K562 (cell line): ENCODE measurements around the gene MTHFR. TPM values are rescaled to one million over a fixed set of nuclear protein-coding genes. Genes with fewer than 3 reads are reported as not detected.

ENCODE experiments used
- ARNT ChIP-seq, 2 experiments: fragments of 450-650 bp; IDR thresholded peaks; 2 replicates each; pipeline ENCODE4 v1.6.1; 2016; ENCODE audit warnings: mild to moderate bottlenecking in 1 of 2
- CBFA2T3 ChIP-seq: fragments of 450-650 bp; IDR thresholded peaks from 2 replicates; pipeline ENCODE4 v1.6.1; 2017
- CXXC5 ChIP-seq: fragments of 250-450 bp; sonication (Bioruptor Pico); IDR thresholded peaks from 2 replicates; pipeline ENCODE4 v1.8.0; 2022; ENCODE audit warnings: inconsistent platforms, mild to moderate bottlenecking, moderate library complexity
- JUND ChIP-seq, 2 experiments: IDR thresholded peaks; 2 replicates in 1 of 2; 3 replicates in 1 of 2; pipeline ENCODE4 v1.6.1; 2011; ENCODE audit warnings: borderline replicate concordance in 2 of 2, low read depth in 2 of 2, low read length in 2 of 2, improper control_type of control experiment in 1 of 2, missing biosample characterization in 1 of 2, missing genetic modification characterization in 1 of 2, missing genetic modification reagents in 1 of 2
- MIER1 ChIP-seq: fragments of 450-650 bp; IDR thresholded peaks from 2 replicates; pipeline ENCODE4 v1.6.1; 2016; ENCODE audit warnings: antibody characterized with exemption, mild to moderate bottlenecking, low read depth
- NCOA1 ChIP-seq: fragments of 450-650 bp; IDR thresholded peaks from 2 replicates; pipeline ENCODE4 v1.6.1; 2016; ENCODE audit warnings: low read depth
- SAFB ChIP-seq: fragments of 200-400 bp; formaldehyde crosslinking; IDR thresholded peaks from 2 replicates; pipeline ENCODE4 v1.6.1; 2017; ENCODE audit warnings: low read depth, low read length, borderline replicate concordance
- polyA plus RNA-seq, 8 experiments: library from polyadenylated mRNA; depleted of rRNA in 4 of 8; stranded (reverse) in 5 of 8; unstranded in 3 of 8; fragments of >200 nt; fragmentation: Nextera tagmentation in 2 of 8; fragmentation: Illumina TruSeq in 1 of 8; extraction: Ambion mirVana in 2 of 8; extraction: Trizol in 1 of 8; gene quantifications; 2 replicates each; pipeline versions ENCODE4 v1.2.1 to v1.2.3, GENCODE V29; 2011 to 2014; ENCODE audit warnings: inconsistent platforms in 1 of 8, missing spikeins in 1 of 8
- total RNA-seq, 7 experiments: library from RNA; depleted of rRNA in 6 of 7; stranded (reverse); fragments of >200 nt in 6 of 7; fragmentation: Illumina TruSeq in 2 of 7; extraction: Trizol in 2 of 7; gene quantifications; 2 replicates each; pipeline versions ENCODE4 v1.2.1 to v1.2.3, GENCODE V29; 2011 to 2021; ENCODE audit warnings: low replicate concordance in 1 of 7
- TF ChIP-seq, protein P1 (sequence below): sonication (generic); formaldehyde crosslinking; IDR thresholded peaks from 2 replicates; pipeline ENCODE4 v1.8.0; 2022; ENCODE audit warnings: mild to moderate bottlenecking, missing genetic modification reagents
- TF ChIP-seq, protein P2 (sequence below), 2 experiments: fragments of 450-650 bp; IDR thresholded peaks; 2 replicates each; pipeline ENCODE4 v1.6.1; 2018; ENCODE audit warnings: mild to moderate bottlenecking in 2 of 2, low read depth in 1 of 2; ENCODE audit not compliant: partially characterized antibody in 2 of 2

The MTHFR gene
- total and polyA plus RNA-seq, 9 of the 15 experiments (the other 6 are each of a cell fraction or from before 2014, with no cell fraction given): 5.0 to 104 (median 62.6) TPM

DNA sequence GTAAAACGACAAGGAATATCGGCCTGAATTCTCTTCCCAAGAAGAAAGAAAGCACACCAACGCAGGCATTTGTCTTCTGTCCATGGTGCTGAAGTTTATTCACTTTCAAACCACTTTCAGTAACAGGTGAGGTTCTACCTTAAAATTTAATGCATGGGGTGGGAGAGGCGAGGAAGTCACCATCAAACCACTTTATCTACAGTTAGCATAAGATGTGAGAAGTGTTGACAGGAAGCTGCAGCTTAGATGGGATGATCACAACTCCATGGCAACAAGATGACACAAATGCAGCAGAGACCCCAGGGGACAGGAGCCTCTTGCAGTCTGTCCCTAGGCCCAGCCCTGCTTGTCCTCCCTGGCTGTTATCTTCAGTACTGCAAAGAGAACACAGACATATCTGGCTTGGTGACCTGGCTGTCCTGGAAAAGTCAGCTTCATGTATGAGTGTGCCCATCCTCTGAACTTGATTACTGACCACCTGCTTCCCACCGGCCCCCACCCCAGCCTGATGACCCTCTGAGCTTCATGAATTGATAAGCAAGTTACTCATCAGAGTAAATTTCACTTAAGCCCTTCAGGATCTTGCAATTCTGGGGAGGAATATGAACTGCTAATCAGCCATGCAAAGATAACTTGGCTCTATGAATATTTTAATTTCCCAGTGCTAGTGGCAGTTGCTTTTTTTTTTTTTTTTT is 40.0 kb upstream of the MTHFR start (continued):
- TF ChIP-seq CXXC5 (peak; percentile 53), JUND (IDR thresholded peaks at IDR 0.05; ENCODE audit: borderline replicate concordance, low read depth, low read length) (no peak), JUND (tag; IDR thresholded peaks at IDR 0.05; ENCODE audit: borderline replicate concordance, low read depth, low read length) (0 out of 3 replicates have a peak, but pooled peaks have one; percentile 32), ARNT (IDR thresholded peaks at IDR 0.05) (0 out of 4 replicates have a peak, but pooled peaks of 1 of the 2 experiments have one; percentile 20), CBFA2T3 (0 out of 2 replicates have a peak, but pooled peaks have one; percentile 8), MIER1 (peak; percentile 96), SAFB (no peak), NCOA1 (0 out of 2 replicates have a peak, but pooled peaks have one; percentile 47)
- TF ChIP-seq, protein P1, sequence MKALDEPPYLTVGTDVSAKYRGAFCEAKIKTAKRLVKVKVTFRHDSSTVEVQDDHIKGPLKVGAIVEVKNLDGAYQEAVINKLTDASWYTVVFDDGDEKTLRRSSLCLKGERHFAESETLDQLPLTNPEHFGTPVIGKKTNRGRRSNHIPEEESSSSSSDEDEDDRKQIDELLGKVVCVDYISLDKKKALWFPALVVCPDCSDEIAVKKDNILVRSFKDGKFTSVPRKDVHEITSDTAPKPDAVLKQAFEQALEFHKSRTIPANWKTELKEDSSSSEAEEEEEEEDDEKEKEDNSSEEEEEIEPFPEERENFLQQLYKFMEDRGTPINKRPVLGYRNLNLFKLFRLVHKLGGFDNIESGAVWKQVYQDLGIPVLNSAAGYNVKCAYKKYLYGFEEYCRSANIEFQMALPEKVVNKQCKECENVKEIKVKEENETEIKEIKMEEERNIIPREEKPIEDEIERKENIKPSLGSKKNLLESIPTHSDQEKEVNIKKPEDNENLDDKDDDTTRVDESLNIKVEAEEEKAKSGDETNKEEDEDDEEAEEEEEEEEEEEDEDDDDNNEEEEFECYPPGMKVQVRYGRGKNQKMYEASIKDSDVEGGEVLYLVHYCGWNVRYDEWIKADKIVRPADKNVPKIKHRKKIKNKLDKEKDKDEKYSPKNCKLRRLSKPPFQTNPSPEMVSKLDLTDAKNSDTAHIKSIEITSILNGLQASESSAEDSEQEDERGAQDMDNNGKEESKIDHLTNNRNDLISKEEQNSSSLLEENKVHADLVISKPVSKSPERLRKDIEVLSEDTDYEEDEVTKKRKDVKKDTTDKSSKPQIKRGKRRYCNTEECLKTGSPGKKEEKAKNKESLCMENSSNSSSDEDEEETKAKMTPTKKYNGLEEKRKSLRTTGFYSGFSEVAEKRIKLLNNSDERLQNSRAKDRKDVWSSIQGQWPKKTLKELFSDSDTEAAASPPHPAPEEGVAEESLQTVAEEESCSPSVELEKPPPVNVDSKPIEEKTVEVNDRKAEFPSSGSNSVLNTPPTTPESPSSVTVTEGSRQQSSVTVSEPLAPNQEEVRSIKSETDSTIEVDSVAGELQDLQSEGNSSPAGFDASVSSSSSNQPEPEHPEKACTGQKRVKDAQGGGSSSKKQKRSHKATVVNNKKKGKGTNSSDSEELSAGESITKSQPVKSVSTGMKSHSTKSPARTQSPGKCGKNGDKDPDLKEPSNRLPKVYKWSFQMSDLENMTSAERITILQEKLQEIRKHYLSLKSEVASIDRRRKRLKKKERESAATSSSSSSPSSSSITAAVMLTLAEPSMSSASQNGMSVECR: peak; percentile 45; the same call in 1 of the 2 replicates
- TF ChIP-seq, protein P2, sequence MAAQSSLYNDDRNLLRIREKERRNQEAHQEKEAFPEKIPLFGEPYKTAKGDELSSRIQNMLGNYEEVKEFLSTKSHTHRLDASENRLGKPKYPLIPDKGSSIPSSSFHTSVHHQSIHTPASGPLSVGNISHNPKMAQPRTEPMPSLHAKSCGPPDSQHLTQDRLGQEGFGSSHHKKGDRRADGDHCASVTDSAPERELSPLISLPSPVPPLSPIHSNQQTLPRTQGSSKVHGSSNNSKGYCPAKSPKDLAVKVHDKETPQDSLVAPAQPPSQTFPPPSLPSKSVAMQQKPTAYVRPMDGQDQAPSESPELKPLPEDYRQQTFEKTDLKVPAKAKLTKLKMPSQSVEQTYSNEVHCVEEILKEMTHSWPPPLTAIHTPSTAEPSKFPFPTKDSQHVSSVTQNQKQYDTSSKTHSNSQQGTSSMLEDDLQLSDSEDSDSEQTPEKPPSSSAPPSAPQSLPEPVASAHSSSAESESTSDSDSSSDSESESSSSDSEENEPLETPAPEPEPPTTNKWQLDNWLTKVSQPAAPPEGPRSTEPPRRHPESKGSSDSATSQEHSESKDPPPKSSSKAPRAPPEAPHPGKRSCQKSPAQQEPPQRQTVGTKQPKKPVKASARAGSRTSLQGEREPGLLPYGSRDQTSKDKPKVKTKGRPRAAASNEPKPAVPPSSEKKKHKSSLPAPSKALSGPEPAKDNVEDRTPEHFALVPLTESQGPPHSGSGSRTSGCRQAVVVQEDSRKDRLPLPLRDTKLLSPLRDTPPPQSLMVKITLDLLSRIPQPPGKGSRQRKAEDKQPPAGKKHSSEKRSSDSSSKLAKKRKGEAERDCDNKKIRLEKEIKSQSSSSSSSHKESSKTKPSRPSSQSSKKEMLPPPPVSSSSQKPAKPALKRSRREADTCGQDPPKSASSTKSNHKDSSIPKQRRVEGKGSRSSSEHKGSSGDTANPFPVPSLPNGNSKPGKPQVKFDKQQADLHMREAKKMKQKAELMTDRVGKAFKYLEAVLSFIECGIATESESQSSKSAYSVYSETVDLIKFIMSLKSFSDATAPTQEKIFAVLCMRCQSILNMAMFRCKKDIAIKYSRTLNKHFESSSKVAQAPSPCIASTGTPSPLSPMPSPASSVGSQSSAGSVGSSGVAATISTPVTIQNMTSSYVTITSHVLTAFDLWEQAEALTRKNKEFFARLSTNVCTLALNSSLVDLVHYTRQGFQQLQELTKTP (IDR thresholded peaks at IDR 0.05; ENCODE audit: low read depth in 1 of 2, partially characterized antibody in 2 of 2): peak in 1 of 2 experiments; percentile 94
